Activated CD4-positive, alpha-beta T cell treated with anti-CD3 and anti-CD28 coated beads for 1 hour (primary cell): Measurements from ENCODE around the gene SAFB.

Experiments used
- DNase-seq: peaks from one replicate; pipeline ENCODE4 v3.0.0-alpha.2; 2020

The SAFB gene

GRCh38 chr19:5671600-5671999 lies 48.7 kb downstream of the SAFB start:
- DNase-seq, result no peak

GRCh38 chr19:5672708-5673459 lies 50.0 kb downstream of the SAFB start:
- no peak for DNase-seq

- DNase-seq, result no peak
Measured at GRCh38 chr19:5673752-5674151, 50.9 kb downstream of the SAFB start.

GRCh38 chr19:5674714-5675113 lies 51.8 kb downstream of the SAFB start:
- DNase-seq, result no peak

- no peak for DNase-seq
Measured at GRCh38 chr19:5676105-5676771, 53.4 kb downstream of the SAFB start.

GRCh38 chr19:5676772-5677105 lies 53.9 kb downstream of the SAFB start:
- no peak for DNase-seq

GRCh38 chr19:5677136-5677535 lies 54.3 kb downstream of the SAFB start:
- DNase-seq, result no peak

GRCh38 chr19:5677580-5677979 lies 54.7 kb downstream of the SAFB start:
- DNase-seq, result no peak

- DNase-seq, result no peak
Measured at GRCh38 chr19:5678071-5678718, 55.3 kb downstream of the SAFB start.

- no peak for DNase-seq
Measured at GRCh38 chr19:5679289-5680083, 56.6 kb downstream of the SAFB start.

- DNase-seq, result no peak
Measured at GRCh38 chr19:5680084-5680436, 57.2 kb downstream of the SAFB start.

GRCh38 chr19:5680437-5681368 lies 57.8 kb downstream of the SAFB start, which contains the start of the genes HSD11B1L and MICOS13:
Gene HSD11B1L, plus strand, starts transcription at chr19:5681027. Its CDS starts 3,806 bp downstream, at chr19:5684833.
Gene MICOS13, minus strand, starts transcription at chr19:5680516. Its CDS starts 30 bp downstream, at chr19:5680486.
- DNase-seq, result peak; percentile 97

GRCh38 chr19:5681391-5682106 lies 58.7 kb downstream of the SAFB start:
- DNase-seq, result no peak

- DNase-seq, result no peak
Measured at GRCh38 chr19:5682107-5682482, 59.2 kb downstream of the SAFB start.

- DNase-seq, result no peak
Measured at GRCh38 chr19:5683177-5683886, 60.4 kb downstream of the SAFB start.

- DNase-seq, result no peak
Measured at GRCh38 chr19:5684694-5685430, 62.0 kb downstream of the SAFB start.

GRCh38 chr19:5686326-5686646 lies 63.4 kb downstream of the SAFB start:
- no peak for DNase-seq

- DNase-seq, result peak; percentile 86
Measured at GRCh38 chr19:5686647-5687359, 63.9 kb downstream of the SAFB start.
